ENCODE results near the gene DICER1.

DNA sequence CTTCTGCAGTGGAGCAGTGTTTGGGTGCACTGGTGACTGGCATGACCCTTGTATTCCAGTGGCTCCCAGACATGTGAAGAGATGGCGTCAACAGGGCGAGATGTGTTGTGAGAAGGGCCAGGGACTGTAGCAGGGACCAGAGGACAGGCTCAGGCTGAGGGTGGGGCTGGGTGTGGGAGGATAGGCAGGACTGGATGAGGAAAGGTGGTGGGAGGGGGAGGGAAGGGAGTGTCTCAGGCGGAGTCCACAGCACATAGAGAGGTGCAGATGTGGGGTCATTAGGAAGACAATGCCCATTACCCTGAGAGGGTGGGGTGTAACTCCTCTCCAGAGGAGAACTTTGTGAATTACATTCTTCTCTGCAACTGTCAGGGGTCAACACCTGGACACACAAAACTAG is 78.5 kb downstream of the DICER1 start:
- no peak for TF ChIP-seq CTCF (IDR thresholded peaks at IDR 0.05)
- no peak for TF ChIP-seq POLR2A (IDR thresholded peaks at IDR 0.05)
